ENCODE results near the gene ACO1.
A peak's percentile ranks its signal among the peaks of the same experiment; 100 is the strongest.
"Not testable (repeated sequence)": the region's sequence is repeated elsewhere in the genome, so short reads cannot be mapped to it uniquely, and the experiment has no call there.

The ACO1 gene

DNA sequence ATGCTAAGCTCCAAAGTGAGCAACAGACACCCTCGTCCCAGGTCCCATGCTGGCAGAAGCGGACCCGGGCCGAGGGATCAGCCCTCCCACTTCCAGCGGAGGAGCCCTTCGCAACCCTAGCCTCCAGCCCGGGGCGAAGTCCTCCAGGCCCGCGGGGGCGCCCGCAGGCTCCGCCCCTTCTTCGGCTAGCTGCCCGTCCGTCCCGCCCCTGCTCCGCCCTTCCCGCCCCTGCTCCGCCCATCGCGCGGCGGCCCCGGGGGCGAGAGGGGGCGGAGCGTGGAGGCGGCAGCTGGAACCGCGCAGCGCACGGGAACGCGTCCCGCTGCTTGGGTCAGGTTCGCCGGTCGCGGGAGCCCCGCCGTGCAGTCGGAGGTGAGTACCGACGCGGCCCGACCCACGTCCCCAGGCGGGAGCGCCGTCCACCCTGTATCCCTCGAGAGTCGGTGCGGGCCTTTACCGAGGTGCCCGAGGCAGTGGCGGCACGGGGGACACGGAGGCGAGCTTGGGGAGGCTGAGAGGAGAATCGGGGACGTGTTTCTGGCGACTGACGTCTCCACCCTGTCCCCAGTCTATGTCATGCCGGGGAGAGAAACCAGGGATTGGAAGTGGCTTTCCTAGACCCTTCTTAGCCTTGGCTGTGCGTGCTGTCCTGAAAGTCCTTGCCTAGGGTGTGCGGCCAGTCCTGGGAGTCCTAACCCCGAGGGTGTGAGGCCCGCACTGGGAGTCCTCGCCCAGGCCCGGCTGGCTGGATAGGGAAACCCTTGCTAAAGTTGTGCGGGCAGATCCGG is at the start of gene ACO1:
Gene ACO1, plus strand, starts transcription at position 280 of the 788 bp plus-strand sequence. CDS start 20,864 bp downstream, outside the sequence.
- DNase-seq: peak; percentile 85 to 91

- no peak for DNase-seq
These were observed 49.2 kb upstream of the ACO1 start for GRCh38 chr9:32334916-32335895.

DNA sequence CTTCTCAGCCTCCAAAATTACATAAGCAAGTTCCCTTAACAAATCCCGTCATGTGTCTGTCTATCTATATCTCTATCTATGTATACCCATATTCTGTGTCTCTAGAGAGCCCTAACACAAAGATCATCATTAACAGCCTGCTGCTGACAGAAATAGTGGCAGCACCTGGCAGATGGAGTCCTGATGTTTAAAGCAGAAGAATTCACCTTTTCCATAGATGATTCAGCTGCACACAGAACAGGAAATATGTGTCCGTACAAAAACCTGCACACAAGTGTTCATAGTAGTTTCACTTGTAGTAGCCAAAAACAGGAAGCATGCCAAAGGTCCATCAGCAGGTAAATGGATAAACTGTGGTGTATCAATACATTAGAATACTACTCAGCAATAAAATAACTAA is 45.0 kb upstream of the ACO1 start:
- no peak for DNase-seq

DNA sequence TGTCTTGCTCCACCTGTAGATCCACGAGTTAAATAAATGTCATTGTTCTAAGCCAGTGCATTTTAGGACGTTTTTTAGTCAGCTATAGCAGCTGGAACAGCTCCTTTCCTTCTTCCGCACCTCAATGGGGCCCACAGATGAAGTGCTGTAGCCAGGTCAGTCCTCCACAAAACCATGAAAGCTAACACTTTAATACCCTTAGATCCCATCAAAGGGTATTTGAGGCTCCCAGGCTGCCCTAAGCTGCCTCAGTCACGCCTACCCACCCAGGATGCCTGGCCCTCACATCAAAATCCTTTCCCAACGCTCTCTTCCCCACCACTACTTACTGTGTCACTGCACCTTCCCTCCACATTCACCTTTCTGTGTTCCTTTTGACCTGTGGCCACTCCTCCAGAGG is 44.1 kb upstream of the ACO1 start:
- DNase-seq: no peak

DNA sequence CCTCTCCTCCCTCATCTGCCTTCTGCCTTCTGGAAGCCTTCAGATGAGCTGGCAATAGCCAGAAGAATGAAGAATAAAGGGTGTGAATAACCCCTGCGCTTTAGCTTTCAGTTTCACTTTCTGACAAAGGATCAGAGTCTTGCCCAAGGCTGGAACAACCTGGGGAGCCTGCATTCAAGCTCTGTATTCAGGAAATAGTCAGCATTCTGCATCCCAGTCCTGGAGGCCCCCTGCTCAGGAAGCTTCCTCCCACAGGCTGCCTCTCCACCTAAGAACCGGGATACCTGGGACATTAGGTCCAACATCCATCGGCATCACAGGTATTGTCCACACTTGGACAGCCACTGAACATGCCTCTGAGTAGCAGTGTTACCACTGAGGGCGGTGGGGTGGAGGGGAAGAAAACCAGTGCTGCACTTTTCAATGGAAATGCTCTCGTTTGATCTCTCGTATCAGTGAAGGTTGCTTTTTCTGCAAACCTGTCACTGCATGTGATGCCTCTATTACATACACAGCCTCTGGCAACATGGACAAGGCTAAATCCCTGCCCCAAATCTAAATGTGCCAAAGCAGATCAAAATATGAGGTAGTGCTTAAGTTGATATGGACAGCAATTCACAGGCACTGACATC is 39.8 kb upstream of the ACO1 start:
- DNase-seq: peak in 1 of 2 donors; percentile 3

- DNase-seq: no peak
These were observed 39.2 kb upstream of the ACO1 start for GRCh38 chr9:32345243-32345642.

DNA sequence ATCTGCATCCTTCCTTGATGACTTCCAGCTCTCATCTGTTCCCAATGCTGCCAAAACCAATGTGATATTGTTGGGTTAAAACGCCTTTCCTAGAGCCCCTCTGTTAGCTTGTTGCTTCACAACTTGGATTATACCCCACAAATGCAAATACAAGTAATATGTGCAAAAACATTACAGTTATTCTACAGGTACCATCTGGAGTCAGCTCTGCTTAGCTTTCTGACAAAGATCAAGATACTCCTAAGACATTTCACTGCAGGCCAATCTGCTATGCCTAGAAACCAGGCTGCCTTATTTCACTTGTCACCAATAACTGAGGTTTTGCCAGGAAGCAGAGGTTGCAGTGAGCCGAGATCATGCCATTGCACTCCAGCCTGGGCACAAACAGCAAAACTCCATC is 36.9 kb upstream of the ACO1 start:
- no peak for DNase-seq

GRCh38 chr9:32348106-32348695 is 36.2 kb upstream of the ACO1 start:
- DNase-seq: no peak

GRCh38 chr9:32349013-32349412 is 35.4 kb upstream of the ACO1 start:
- DNase-seq: no peak

- DNase-seq: peak in 1 of 2 donors; percentile 10
These were observed 33.8 kb upstream of the ACO1 start for GRCh38 chr9:32350682-32351081.

DNA sequence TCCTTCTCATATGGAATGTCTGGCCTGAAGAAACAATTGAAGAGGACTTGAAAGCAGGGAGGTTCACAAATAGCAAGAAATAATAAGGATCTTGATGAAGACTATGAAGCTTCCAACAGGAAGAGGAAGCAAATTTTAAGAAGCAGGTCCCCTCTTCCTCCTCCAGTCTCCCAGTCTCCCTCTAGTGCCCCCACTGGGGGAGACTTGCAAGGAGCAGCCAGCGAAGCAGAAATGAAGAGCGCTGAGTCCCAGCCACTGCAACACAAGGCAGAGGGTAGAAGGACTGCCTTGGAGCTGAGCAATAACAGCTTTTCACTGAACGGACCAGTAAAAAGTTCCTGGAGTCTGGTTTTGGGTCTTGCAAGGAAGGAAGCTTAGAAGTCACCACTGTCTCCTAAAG is 32.6 kb upstream of the ACO1 start:
- DNase-seq: no peak

DNA sequence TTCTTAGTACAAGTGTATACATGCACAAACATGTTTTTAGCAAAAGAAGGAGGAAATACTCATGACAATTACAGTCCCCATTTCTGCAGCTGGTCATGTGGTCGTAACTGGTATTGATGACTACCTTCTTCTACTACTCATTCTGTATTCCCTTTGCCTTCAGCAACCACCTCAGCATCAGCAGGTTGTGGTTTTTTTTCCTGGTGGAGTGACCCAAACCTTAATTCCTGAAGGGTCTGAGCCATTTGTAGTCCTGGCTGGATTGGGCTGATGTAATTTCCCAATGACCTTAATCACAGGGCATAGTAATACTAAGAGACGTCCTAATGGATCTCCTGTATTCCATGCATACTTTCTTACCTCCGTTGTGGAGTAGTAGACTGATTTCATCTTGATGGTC is 31.0 kb upstream of the ACO1 start:
- not testable (repeated sequence) for DNase-seq

DNA sequence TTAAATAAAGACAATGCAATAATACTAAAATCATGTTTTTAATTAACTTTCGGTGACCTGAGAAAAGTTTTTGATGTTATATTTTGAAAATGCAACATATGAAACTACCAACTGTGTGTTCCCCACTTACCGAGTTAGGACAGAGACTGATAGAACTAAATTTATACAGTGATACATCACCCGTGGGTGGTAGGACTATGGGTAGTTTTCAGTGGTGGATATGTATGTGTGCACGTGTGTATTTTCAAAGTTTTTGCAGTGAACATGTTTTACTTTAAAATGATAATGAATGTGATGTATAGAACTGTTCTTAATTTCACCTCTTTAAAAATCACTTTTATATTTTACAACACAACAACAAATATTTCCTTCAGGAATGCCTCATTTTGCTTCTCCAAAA is 25.0 kb upstream of the ACO1 start:
- no peak for DNase-seq

DNA sequence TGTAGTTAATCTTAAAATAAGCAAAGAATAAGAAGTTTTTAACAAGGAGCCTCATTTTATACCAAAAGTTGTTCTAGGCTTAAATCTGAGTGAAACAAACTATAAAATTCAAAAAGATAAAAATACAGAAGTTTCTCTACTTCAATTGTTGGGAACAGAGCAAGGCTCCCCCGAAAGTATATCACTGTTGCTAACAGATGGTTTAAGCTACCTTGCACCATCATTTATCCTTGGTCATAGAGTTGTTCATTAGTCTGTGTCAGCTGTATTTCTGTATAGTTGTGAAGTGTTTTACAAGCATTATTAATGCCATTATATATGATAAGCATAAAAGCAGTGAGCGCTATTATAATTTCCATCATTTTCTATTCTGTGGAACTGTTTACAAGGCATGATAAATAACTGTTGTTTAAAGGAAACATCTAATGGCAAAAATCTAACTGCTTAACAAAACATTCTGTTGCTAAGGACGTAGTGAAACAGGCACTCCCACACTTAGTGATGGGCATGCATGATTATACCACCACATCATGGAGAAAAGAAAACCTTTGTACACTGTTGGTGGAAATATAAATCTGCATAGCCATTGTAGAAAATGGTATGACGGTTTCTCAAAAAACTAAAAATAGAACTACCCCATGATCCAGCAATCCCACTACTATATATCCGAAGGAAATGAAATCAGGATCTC is 23.3 kb upstream of the ACO1 start:
- no peak for DNase-seq

GRCh38 chr9:32371279-32371678 is 13.2 kb upstream of the ACO1 start:
- DNase-seq: no peak

DNA sequence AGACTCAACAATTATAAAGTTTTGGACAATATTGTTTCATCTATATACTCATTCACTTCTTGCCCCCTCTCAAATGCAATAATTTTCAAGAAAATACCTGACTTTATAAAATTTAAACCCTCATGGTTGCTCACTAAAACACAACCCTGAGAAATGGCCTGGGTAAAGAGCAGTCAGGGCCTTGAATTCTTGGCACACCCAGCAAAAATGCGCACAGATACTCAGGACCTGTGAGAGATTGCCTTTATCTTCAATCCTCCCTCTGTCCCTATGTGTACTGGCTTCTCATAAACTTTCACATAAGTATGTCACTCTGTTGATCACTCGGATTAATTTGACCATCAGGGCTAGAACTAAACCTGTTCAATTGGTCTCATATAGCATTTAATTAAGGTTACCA is 12.8 kb upstream of the ACO1 start:
- no peak for DNase-seq

GRCh38 chr9:32376285-32376684 is 8.2 kb upstream of the ACO1 start:
- no peak for DNase-seq

GRCh38 chr9:32378496-32378895 is 5.9 kb upstream of the ACO1 start:
- DNase-seq: peak; percentile 57 to 80

DNA sequence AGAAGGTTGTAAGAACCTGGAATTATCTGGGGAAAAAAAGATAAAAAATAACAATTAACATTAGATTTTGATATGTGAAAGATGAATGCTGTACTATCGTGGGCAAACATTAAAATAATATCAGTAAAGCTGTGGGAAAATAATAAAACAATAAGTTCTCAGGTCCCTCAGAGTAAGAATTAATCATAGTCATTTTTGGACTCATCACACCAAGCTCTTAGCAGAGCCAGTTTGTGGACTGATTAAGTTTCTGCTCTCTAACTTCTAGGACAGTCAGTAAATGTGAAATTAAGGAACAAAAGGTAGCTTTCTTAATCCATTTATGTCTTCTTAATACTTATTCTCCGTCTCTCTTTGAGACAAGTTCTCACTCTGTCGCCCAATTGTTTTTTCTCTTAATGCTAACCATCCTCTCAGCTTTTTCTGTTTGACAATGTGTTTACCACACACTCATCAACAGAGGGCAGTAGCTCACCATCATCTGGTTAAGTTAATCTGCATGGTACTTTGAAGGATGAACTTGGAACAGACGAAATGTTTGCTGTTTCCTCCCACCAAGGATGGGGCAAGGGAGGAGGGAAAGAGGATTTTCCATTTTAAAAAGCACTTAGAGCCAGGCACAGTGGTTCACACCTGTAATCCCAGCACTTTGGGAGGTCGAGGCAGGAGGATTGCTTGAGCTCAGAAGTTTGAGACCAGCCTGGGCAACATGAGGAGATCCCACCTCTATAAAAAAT is 5.3 kb upstream of the ACO1 start:
- peak; percentile 62 to 84 for DNase-seq

- no peak for DNase-seq
These were observed 3.5 kb upstream of the ACO1 start for GRCh38 chr9:32380944-32381343.

- no peak for DNase-seq
These were observed 1.7 kb upstream of the ACO1 start for GRCh38 chr9:32382565-32383320.
